IMR-90 (cell line): Measurements from ENCODE around the gene ISG20. TPM values are rescaled to one million over a fixed set of nuclear protein-coding genes. Genes with fewer than 3 reads are reported as not detected.

Source experiments
- ATAC-seq: fragments of 200-7000 bp; cut with Tn5 transposase; 2 replicates; pipeline ENCODE4 v1.9.1; 2020; ENCODE audit warnings: low read depth, mild to moderate bottlenecking, moderate library complexity
- BruUV-seq: library from RNA; stranded (reverse); fragments of 400-500 nt; replicated peaks from 2 replicates; lab custom pipeline; 2021; lab: Mats Ljungman, UMichigan
- CTCF ChIA-PET: fragments of 300-600 bp; formaldehyde crosslinking; extraction: SDS; loops from one replicate; lab custom pipeline; 2021; ENCODE audit warnings: antibody characterized with exemption; lab: Yijun Ruan, JAX
- POLR2A ChIA-PET: fragments of 300-600 bp; sonication (Branson Sonifier 250); formaldehyde crosslinking; loops from one replicate; lab custom pipeline; 2022; ENCODE audit warnings: antibody characterized with exemption; ENCODE audit not compliant: unreplicated experiment; lab: Charles Lee
- DNase-seq: peaks from one replicate; pipeline ENCODE4 v3.0.0; 2013
- H2AFZ ChIP-seq: replicated peaks from 2 replicates; pipeline ENCODE3; 2013; ENCODE audit warnings: low read length, mild to moderate bottlenecking; ENCODE audit not compliant: poor library complexity
- H2AK5ac ChIP-seq: 2 replicates; pipeline ENCODE4 v1.6.1; 2013; ENCODE audit warnings: low read depth, low read length, inconsistent platforms
- H2AK9ac ChIP-seq: replicated peaks from 2 replicates; pipeline ENCODE3; 2013; ENCODE audit warnings: mild to moderate bottlenecking, low read depth, low read length, moderate library complexity; ENCODE audit not compliant: poor library complexity
- H2BK120ac ChIP-seq: 2 replicates; pipeline ENCODE4 v1.6.1; 2013; ENCODE audit warnings: low read depth, low read length, inconsistent platforms
- H2BK15ac ChIP-seq: 3 replicates; pipeline ENCODE4 v1.6.1; 2013; ENCODE audit warnings: low read depth, low read length, inconsistent platforms
- H2BK20ac ChIP-seq: 2 replicates; pipeline ENCODE4 v1.6.1; 2013; ENCODE audit warnings: low read depth, mild to moderate bottlenecking, inconsistent platforms, low read length, moderate library complexity
- H2BK5ac ChIP-seq: 2 replicates; pipeline ENCODE4 v1.6.1; 2013; ENCODE audit warnings: mild to moderate bottlenecking, low read depth, low read length, inconsistent platforms; ENCODE audit not compliant: poor library complexity, severe bottlenecking
- H3K14ac ChIP-seq: replicated peaks from 2 replicates; pipeline ENCODE4 v1.6.1; 2013; ENCODE audit warnings: low read depth, low read length, inconsistent platforms
- H3K18ac ChIP-seq: 2 replicates; pipeline ENCODE4 v1.6.1; 2013; ENCODE audit warnings: low read depth, low read length, control low read depth
- H3K23ac ChIP-seq: 2 replicates; pipeline ENCODE4 v1.6.1; 2013; ENCODE audit warnings: low read depth, low read length, inconsistent platforms
- H3K27ac ChIP-seq: 2 replicates; pipeline ENCODE4 v1.5.1; 2013; ENCODE audit warnings: mild to moderate bottlenecking, control low read depth, low read length; ENCODE audit not compliant: insufficient read depth
- H3K27me3 ChIP-seq: 2 replicates; pipeline ENCODE4 v1.6.1; 2013; ENCODE audit warnings: low read length; ENCODE audit not compliant: control insufficient read depth, insufficient read depth
- H3K36me3 ChIP-seq: 2 replicates; pipeline ENCODE4 v1.6.1; 2013; ENCODE audit warnings: low read length, mixed read lengths; ENCODE audit not compliant: control insufficient read depth, insufficient read depth
- H3K4ac ChIP-seq: 2 replicates; pipeline ENCODE4 v1.6.1; 2013; ENCODE audit warnings: low read depth, low read length, inconsistent platforms
- H3K4me1 ChIP-seq: 2 replicates; pipeline ENCODE4 v1.6.1; 2013; ENCODE audit warnings: low read length, mixed read lengths; ENCODE audit not compliant: control insufficient read depth, insufficient read depth
- H3K4me2 ChIP-seq: 2 replicates; pipeline ENCODE4 v1.6.1; 2013; ENCODE audit warnings: low read depth, mild to moderate bottlenecking, control low read depth, low read length, moderate library complexity
- H3K4me3 ChIP-seq: 2 replicates; pipeline ENCODE4 v1.5.1; 2013; ENCODE audit warnings: low read depth, mild to moderate bottlenecking, control low read depth, low read length, moderate library complexity; ENCODE audit not compliant: insufficient read depth
- H3K56ac ChIP-seq: 2 replicates; pipeline ENCODE4 v1.6.1; 2013; ENCODE audit warnings: low read length, inconsistent platforms; ENCODE audit not compliant: insufficient read depth; ENCODE audit errors: extremely low read depth
- H3K79me1 ChIP-seq, 2 experiments: 2 replicates each; pipeline ENCODE4 v1.6.1; 2013; ENCODE audit warnings: low read length in 2 of 2, inconsistent platforms in 1 of 2, low read depth in 1 of 2
- H3K9ac ChIP-seq: 2 replicates; pipeline ENCODE4 v1.6.1; 2013; ENCODE audit warnings: low read depth, low read length, control low read depth
- H3K9me1 ChIP-seq: 2 replicates; pipeline ENCODE4 v1.6.1; 2013; ENCODE audit warnings: low read length, inconsistent platforms; ENCODE audit not compliant: insufficient read depth
- H3K9me3 ChIP-seq: 2 replicates; pipeline ENCODE4 v1.6.1; 2013; ENCODE audit warnings: low read length; ENCODE audit not compliant: control insufficient read depth, insufficient read depth
- H4K20me1 ChIP-seq: 2 replicates; pipeline ENCODE4 v1.6.1; 2013; ENCODE audit warnings: low read length, inconsistent platforms; ENCODE audit not compliant: insufficient read depth
- H4K5ac ChIP-seq: 2 replicates; pipeline ENCODE4 v1.6.1; 2013; ENCODE audit warnings: mild to moderate bottlenecking, low read depth, low read length, control low read depth
- H4K8ac ChIP-seq, 2 experiments: 2 replicates each; pipeline ENCODE4 v1.6.1; 2013; ENCODE audit warnings: low read depth in 2 of 2, low read length in 2 of 2, control low read depth in 1 of 2, inconsistent platforms in 1 of 2
- H4K91ac ChIP-seq: 2 replicates; pipeline ENCODE4 v1.6.1; 2013; ENCODE audit warnings: low read depth, low read length, inconsistent platforms; ENCODE audit not compliant: insufficient read depth
- BHLHE40 ChIP-seq: fragments of 150-350 bp; IDR thresholded peaks from 2 replicates; pipeline ENCODE4 v1.6.1; 2016; ENCODE audit warnings: mild to moderate bottlenecking, low read depth, low read length
- CEBPB ChIP-seq: IDR thresholded peaks from 2 replicates; pipeline ENCODE4 v1.6.1; 2012; ENCODE audit warnings: low read depth, low read length, improper control_type of control experiment
- CHD1 ChIP-seq: IDR thresholded peaks from 2 replicates; pipeline ENCODE4 v1.6.1; 2012; ENCODE audit warnings: low read depth, low read length, improper control_type of control experiment
- CTCF ChIP-seq: conservative IDR thresholded peaks from 2 replicates; pipeline ENCODE4 v1.5.1; 2012; ENCODE audit warnings: mild to moderate bottlenecking, low read depth, low read length, improper control_type of control experiment
- ELK1 ChIP-seq: fragments of 150-350 bp; IDR thresholded peaks from 2 replicates; pipeline ENCODE4 v1.6.1; 2016; ENCODE audit warnings: low read depth, mild to moderate bottlenecking, low read length, moderate library complexity, borderline replicate concordance
- FOS ChIP-seq: fragments of 150-350 bp; IDR thresholded peaks from 2 replicates; pipeline ENCODE4 v1.6.1; 2016; ENCODE audit warnings: low read depth, low read length
- MAFK ChIP-seq: IDR thresholded peaks from 2 replicates; pipeline ENCODE4 v1.6.1; 2012; ENCODE audit warnings: low read depth, low read length, improper control_type of control experiment
- MAZ ChIP-seq: IDR thresholded peaks from 2 replicates; pipeline ENCODE4 v1.6.1; 2012; ENCODE audit warnings: low read depth, mild to moderate bottlenecking, low read length, improper control_type of control experiment, moderate library complexity, borderline replicate concordance
- MXI1 ChIP-seq: IDR thresholded peaks from 2 replicates; pipeline ENCODE4 v1.6.1; 2012; ENCODE audit warnings: low read depth, mild to moderate bottlenecking, low read length, moderate library complexity, borderline replicate concordance
- NFE2L2 ChIP-seq: fragments of 150-350 bp; IDR thresholded peaks from 2 replicates; pipeline ENCODE4 v1.6.1; 2016; ENCODE audit warnings: low read depth, mild to moderate bottlenecking, low read length
- POLR2A ChIP-seq: IDR thresholded peaks from 2 replicates; pipeline ENCODE4 v1.6.1; 2012; ENCODE audit warnings: mild to moderate bottlenecking, low read depth, low read length
- RAD21 ChIP-seq: IDR thresholded peaks from 2 replicates; pipeline ENCODE4 v1.6.1; 2012; ENCODE audit warnings: low read length, improper control_type of control experiment
- RCOR1 ChIP-seq: IDR thresholded peaks from 2 replicates; pipeline ENCODE4 v1.6.1; 2012; ENCODE audit warnings: mild to moderate bottlenecking, low read length, improper control_type of control experiment; ENCODE audit not compliant: insufficient replicate concordance
- RFX5 ChIP-seq: IDR thresholded peaks from 2 replicates; pipeline ENCODE4 v1.8.0; 2012; ENCODE audit warnings: low read depth, mild to moderate bottlenecking, low read length, moderate library complexity
- SMC3 ChIP-seq: fragments of 150-350 bp; IDR thresholded peaks from 2 replicates; pipeline ENCODE4 v1.6.1; 2016; ENCODE audit warnings: low read depth, mild to moderate bottlenecking, antibody characterized with exemption, low read length, moderate library complexity
- USF2 ChIP-seq: fragments of 150-350 bp; IDR thresholded peaks from 2 replicates; pipeline ENCODE4 v1.6.1; 2017; ENCODE audit warnings: mild to moderate bottlenecking, antibody characterized with exemption, low read length, low read depth
- WGBS, 2 experiments: methylation state at CpG; one replicate each; pipeline versions ENCODE4 v1.1.5 to v1.1.7; 2013; ENCODE audit warnings: missing lambda C conversion rate in 2 of 2; ENCODE audit not compliant: insufficient read length in 1 of 2; ENCODE audit errors: extremely low coverage in 2 of 2; 5-methylcytosine and 5-hydroxymethylcytosine counted together
- dilution Hi-C: fragments of 300-500 bp; cut with HindIII; formaldehyde crosslinking; loops from one replicate; pipeline ENCODE4 v1.14.3; 2018; ENCODE audit warnings: low sequenced_read_pairs; ENCODE audit not compliant: unreplicated experiment
- in situ Hi-C: fragments of 300-500 bp; cut with MboI; formaldehyde crosslinking; loops from 3 replicates; pipeline ENCODE4 v1.14.3; 2019; ENCODE audit warnings: low sequenced_read_pairs, inconsistent platforms, mixed read lengths
- intact Hi-C: fragments of 100-400 bp; cut with micrococcal nuclease; formaldehyde crosslinking; loops from 2 replicates; pipeline ENCODE4 v1.10.0; 2022
- polyA plus RNA-seq, 3 experiments: library from polyadenylated mRNA; depleted of rRNA; stranded (reverse); fragments of >200 nt; gene quantifications; 2 replicates each; pipeline ENCODE4 v1.2.3, GENCODE V29; 2012; ENCODE audit warnings: low replicate concordance in 1 of 3
- total RNA-seq: library from RNA; depleted of rRNA; stranded (reverse); fragments of >200 nt; gene quantifications from 2 replicates; pipeline ENCODE4 v1.2.3, GENCODE V29; 2012

ISG20 gene
- total and polyA plus RNA-seq, 2 of the 4 experiments (the other 2 are of a cell fraction) = 0.72 to 1.2 TPM

- H2AK5ac ChIP-seq = no peak overlapping the region
- WGBS, 2 experiments = no CpG with 5 or more reads among the region's 3 CpGs
- no peak for DNase-seq
- H2BK15ac ChIP-seq = no peak overlapping the region
- H3K18ac ChIP-seq = no peak overlapping the region
- no peak overlapping the region for H2BK120ac ChIP-seq
- no peak overlapping the region for H3K9ac ChIP-seq
- no peaks in the 10 kb centered on the region for H3K79me1 ChIP-seq
- no peaks in the 10 kb centered on the region for H3K9me3 ChIP-seq
- no peak overlapping the region for H2BK5ac ChIP-seq
- no peak overlapping the region for H3K27ac ChIP-seq
- peaks cover 46% of the 10 kb centered on the region for H3K27me3 ChIP-seq
- H3K9me1 ChIP-seq = no peaks in the 10 kb centered on the region
- no peak overlapping the region for H3K4ac ChIP-seq
- H4K91ac ChIP-seq = no peak overlapping the region
- no peak overlapping the region for H3K4me2 ChIP-seq
- H3K56ac ChIP-seq = no peak overlapping the region
- H4K5ac ChIP-seq = no peak overlapping the region
- intact Hi-C loops = no loop called here
- H3K36me3 ChIP-seq = no peaks in the 10 kb centered on the region
- H3K4me3 ChIP-seq = no peak overlapping the region
- no peaks in the 10 kb centered on the region for H3K4me1 ChIP-seq
- no peaks in the 10 kb centered on the region for H4K20me1 ChIP-seq
- H2AFZ ChIP-seq = no peak overlapping the region
- in situ Hi-C loops = no loop called here
- no peak overlapping the region for H4K8ac ChIP-seq
- no peak overlapping the region for H3K14ac ChIP-seq
- POLR2A ChIA-PET = interaction anchor here (1.0 kb wide), 1 partner anchor 14 kb away, joined by 4 read pairs; no protein-coding TSS in a partner anchor
- no peak overlapping the region for H2BK20ac ChIP-seq
- CTCF ChIA-PET = interaction anchor here (0.7 kb wide), 1 partner anchor 221 kb away, joined by 4 read pairs; no protein-coding TSS in a partner anchor
- ATAC-seq = no peak
- H2AK9ac ChIP-seq = no peak overlapping the region
- no peak overlapping the region for H3K23ac ChIP-seq
- TF ChIP-seq FOS = no peak
- no peak for TF ChIP-seq RAD21
- no peak for TF ChIP-seq POLR2A
- no peak for TF ChIP-seq CHD1
- TF ChIP-seq RFX5 = no peak
- TF ChIP-seq CEBPB = no peak
- TF ChIP-seq SMC3 = no peak
- no peak for TF ChIP-seq CTCF
- TF ChIP-seq MXI1 = no peak
- no peak for TF ChIP-seq USF2
- TF ChIP-seq ELK1 = no peak
- no peak for TF ChIP-seq RCOR1
- no peak for TF ChIP-seq MAFK
- TF ChIP-seq MAZ = no peak
- TF ChIP-seq BHLHE40 = no peak
- TF ChIP-seq NFE2L2 = no peak
- no TSS peak for BruUV-seq
- dilution Hi-C loops = no loop called here
These were observed 57.4 kb downstream of the ISG20 start for GRCh38 chr15:88696254-88696653.
